ENCODE results near the gene MAPT.

DNA sequence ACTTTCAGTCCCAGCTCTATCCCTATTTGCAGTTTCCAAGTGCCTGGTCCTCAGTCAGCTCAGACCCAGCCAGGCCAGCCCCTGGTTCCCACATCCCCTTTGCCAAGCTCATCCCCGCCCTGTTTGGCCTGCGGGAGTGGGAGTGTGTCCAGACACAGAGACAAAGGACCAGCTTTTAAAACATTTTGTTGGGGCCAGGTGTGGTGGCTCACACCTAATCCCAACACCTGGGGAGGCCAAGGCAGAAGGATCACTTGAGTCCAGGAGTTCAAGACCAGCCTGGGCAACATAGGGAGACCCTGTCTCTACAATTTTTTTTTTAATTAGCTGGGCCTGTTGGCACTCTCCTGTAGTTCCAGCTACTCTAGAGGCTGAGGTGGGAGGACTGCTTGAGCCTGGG, 106.4 kb downstream of the MAPT start:
- TF ChIP-seq ZNF160 (CRISPR knock-in tag; IDR thresholded peaks at IDR 0.05) (no peak), MAFF (IDR thresholded peaks at IDR 0.05; ENCODE audit: low read depth, low read length) (no peak), NFRKB (IDR thresholded peaks at IDR 0.05) (no peak), SIN3A (IDR thresholded peaks at IDR 0.05; ENCODE audit: borderline replicate concordance, low read depth, low read length) (no peak), BHLHE40 (IDR thresholded peaks at IDR 0.05; ENCODE audit: low read length) (no peak), POLR2A (IDR thresholded peaks at IDR 0.05; ENCODE audit: insufficient read depth in 1 of 2, low read depth in 2 of 2, low read length in 2 of 2) (no peak)
- TF ChIP-seq, protein P1, sequence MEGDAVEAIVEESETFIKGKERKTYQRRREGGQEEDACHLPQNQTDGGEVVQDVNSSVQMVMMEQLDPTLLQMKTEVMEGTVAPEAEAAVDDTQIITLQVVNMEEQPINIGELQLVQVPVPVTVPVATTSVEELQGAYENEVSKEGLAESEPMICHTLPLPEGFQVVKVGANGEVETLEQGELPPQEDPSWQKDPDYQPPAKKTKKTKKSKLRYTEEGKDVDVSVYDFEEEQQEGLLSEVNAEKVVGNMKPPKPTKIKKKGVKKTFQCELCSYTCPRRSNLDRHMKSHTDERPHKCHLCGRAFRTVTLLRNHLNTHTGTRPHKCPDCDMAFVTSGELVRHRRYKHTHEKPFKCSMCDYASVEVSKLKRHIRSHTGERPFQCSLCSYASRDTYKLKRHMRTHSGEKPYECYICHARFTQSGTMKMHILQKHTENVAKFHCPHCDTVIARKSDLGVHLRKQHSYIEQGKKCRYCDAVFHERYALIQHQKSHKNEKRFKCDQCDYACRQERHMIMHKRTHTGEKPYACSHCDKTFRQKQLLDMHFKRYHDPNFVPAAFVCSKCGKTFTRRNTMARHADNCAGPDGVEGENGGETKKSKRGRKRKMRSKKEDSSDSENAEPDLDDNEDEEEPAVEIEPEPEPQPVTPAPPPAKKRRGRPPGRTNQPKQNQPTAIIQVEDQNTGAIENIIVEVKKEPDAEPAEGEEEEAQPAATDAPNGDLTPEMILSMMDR (CRISPR knock-in tag; IDR thresholded peaks at IDR 0.05) = no peak

All from HepG2 (cell line).